HG03139 (cell line): ENCODE data around the gene ETDA.
A peak's percentile ranks its signal among the peaks of the same experiment; 100 is the strongest.
"Not testable (repeated sequence)": the region's sequence is repeated elsewhere in the genome, so short reads cannot be mapped to it uniquely, and the experiment has no call there.

Experiments
- ATAC-seq: cut with Tn5 transposase; IDR thresholded peaks from one replicate; pipeline ENCODE4 v1.9.1; 2021; ENCODE audit not compliant: unreplicated experiment

Gene ETDA

DNA sequence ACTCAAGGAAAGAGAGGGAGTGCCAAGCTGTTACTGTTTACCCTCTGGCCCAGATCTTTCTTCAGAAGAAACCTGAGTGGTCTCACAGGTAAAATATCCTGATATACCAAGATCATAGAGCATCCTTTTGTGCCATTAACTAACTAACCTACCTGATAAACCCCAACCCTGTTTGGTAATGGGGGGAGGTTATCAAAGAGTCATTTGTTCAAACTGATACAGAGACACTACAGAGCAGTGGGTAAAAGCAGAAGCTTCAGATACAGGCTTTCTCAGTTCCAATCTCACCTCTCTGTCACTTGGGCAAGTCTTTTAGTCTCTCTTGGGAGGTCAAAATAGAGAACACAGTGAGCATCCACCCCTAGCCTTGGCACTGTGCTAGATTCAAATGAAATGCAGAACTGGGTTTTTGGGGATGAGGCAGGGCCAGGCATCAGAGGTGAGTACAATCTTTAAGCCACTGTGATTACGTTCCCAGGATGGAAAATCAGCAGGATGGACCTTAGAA is at the start of gene ETDA:
TSS of gene ETDA (plus strand) at position 51 of the 508 bp plus-strand sequence. CDS start 1,216 bp downstream, outside the sequence.
- not testable (repeated sequence) for ATAC-seq

- not testable (repeated sequence) for ATAC-seq
Measured at GRCh38 chrX:135206427-135206826, 45.4 kb upstream of the ETDA start.

DNA sequence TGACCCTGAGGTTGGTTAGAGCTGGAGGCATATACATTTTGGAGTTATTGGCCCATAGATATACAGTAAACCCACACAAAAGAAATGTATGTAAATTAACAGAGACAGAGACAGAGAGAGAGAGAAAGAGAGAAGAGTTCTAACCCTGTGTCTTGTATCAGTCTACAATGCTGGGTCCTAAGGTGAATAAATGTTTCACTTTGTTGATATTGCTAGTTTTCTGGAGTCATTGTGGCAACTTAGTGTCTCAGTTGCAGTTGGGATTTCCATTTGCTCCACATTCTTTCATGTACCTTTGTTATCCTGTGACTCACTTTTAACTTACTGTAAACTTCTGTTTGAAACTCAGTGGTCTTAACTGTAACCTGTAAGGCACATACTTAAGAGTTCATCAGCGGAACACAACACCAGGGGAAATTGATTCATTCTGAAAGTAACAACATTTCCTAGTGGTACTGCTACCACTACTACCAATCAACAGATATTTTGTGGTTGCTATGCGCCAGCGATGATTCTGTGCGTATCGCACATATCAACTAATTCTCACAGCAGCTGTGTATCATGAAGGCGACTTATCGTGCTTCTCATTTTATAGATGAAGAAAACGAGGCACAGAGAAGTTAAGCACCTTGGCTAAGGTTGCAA is 38.5 kb upstream of the ETDA start:
- ATAC-seq, result no peak

DNA sequence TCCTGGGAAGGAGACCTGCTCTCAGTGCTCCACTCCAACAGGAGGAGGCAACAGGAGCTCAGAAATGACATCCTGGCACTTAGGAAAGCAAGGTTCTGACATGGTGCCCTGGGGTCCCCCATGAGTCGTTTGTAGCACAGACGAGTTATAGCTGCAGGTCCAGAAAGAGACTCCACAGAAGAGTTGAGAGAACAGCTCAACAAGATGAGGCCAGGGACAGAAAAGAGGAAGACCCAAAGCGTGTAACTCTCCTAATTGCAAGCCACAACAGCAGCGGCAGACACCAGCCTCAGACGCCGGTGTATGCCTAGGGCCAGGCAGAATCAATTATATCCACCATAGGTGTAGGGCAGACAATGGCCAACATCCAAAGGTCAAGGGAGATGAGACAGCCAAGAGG is 5.9 kb upstream of the ETDA start:
- ATAC-seq, result not testable (repeated sequence)

- not testable (repeated sequence) for ATAC-seq
Measured at GRCh38 chrX:135256087-135256684, 4.3 kb downstream of the ETDA start.

DNA sequence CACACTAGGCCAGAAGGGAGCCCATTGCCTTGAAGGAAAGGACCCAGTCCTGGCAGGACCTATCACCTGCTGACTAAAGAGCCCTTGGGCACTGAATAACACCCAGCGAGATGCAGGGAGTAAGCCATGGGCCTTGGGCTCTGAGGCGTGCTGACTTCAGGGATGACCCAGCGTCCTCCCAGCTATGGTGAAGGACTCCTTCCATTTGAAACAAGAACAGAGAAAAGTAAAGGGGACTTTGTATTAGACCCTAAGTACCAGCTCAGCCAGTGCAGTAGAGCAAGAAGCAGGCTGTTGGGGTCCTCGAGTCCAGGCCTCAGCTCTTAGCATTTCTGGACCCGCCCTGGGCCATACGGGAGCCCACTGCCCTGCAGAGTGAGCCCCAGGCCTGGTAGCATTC is 5.1 kb downstream of the ETDA start:
- no peak for ATAC-seq

DNA sequence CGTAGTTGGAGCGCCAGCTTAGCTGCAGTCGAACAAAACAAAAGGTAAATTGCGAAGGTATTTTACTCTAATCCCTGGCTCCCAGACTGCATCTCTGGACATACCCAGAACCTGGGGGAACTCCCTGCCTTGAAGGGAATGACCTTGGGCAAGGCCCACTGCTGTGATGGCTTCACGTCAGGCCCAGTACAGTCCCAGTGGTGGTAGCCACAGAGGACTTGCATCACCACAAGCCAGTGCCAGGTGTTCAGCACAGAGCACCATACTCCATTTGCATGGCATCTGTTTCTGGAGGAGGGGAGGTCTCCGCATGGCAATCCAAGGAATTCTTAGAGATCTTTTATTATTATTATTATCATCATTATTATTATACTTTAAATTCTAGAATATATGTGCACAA is 5.6 kb downstream of the ETDA start:
- ATAC-seq, result no peak

DNA sequence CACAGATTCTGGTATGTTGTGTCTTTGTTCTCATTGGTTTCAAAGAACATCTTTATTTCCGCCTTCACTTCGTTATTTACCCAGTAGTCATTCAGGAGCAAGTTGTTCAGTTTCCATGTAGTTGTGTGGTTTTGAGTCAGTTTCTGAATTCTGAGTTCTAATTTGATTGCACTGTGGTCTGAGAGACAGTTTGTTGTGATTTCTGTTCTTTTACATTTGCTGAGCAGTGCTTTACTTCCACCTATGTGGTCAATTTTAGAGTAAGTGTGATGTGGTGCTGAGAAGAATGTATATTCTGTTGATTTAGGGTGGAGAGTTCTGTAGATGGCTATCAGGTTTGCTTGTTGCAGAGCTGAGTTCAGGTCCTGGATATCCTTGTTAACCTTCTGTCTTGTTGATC is 9.1 kb downstream of the ETDA start:
- not testable (repeated sequence) for ATAC-seq

DNA sequence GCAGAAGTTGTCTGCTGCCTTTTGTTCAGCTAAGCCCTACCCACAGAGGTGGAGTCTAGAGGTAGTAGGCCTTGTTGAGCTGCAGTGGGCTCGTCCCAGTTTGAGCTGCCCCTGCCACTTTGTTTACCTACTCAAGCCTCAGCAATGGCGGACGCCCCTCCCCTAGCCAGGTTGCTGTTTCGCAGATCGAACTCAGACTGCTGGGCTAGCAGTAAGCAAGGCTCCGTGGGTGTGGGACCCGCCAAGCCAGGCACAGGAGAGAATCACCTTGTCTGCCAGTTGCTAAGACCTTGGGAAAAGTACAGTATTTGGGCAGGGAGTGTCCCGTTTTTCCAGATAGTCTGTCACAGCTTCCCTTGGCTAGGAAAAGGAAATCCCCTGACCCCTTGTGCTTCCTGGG is 11.5 kb downstream of the ETDA start:
- ATAC-seq, result not testable (repeated sequence)

GRCh38 chrX:135264206-135264605 is 12.3 kb downstream of the ETDA start:
- no peak for ATAC-seq

GRCh38 chrX:135273162-135273561 is 21.3 kb downstream of the ETDA start:
- no peak for ATAC-seq

GRCh38 chrX:135275973-135276372 is 24.1 kb downstream of the ETDA start:
- ATAC-seq, result no peak

- ATAC-seq, result no peak
Measured at GRCh38 chrX:135287266-135287823, 35.5 kb downstream of the ETDA start.

DNA sequence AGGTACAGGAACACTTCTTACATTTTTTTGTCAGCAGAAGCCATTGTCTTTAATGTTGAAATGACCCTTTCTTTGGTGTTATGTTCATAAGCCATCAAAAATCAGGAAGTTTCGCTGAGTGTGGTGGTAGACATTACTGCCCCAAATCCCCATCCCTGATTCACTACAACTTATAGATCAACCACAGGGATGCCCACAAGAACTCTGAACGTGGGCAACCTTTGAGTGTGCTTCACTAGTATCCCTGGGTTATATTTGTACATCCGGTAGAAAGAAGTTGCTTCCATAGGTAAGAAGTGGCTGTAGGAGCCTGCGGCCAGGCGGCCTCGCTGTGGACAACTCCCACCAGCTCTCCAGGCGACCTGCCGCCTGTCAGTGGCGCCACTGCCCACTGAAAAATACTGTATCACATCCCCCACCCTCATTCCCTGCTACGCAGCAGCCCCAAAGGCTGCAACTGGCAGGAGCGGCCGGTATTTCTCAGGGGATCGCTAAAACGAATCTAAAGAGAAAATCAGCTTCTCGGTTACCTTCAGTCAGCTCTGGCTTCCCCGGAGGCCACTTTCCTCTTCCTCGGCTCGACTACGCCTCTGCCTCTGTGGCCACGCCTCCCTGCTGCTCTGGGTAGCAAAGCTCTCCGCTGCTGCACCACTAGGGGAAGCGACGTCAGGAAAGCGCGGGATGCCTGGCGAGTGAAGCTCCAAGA is 43.5 kb downstream of the ETDA start:
- ATAC-seq, result peak; percentile 98

DNA sequence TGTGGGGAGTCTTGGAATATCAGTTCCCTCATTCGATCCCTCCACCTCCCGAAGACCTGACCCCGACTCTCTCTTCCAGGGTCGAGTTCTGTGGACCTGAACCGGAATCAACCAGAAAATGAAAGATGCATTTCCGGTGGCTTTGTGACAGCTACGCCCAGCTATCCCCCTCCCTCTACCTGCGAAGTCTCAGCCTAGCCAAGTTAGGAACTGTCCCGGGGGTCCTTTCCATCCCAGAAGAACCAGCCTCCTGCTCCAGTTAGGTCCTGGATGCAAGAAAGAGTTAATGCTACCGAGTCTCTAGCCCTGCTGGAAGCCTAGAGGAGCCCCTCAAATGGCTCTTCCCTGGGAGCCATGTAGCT is 44.1 kb downstream of the ETDA start:
- peak; percentile 46 for ATAC-seq

DNA sequence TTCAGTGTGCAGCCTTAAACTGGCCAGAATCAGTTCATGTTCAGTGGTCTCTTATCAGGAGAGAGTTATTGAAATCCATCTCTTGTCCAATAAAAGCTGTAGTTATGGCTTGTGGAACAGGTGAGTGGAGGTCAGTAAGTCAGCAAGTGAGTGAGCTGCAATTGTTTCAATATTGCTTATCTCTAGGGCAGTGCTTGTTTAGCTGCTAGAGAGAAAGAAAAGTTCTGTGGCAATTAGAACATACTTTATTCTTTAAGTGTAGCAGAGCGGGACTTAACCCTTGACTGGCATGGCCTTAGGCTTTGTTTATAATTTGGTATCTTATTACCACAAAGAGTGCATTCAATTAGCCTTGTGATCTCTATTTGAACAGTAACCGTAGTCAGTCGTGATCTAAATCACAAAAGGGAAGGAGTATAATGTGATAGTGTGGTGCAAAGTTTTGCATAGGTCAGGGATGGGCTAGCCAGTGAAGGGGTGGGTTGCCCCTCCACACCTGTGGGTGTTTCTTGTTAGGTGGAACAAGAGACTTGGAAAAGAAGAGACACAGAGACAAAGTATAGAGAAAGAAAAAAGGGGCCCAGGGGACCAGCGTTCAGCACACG is 50.5 kb downstream of the ETDA start:
- ATAC-seq, result no peak
